ENCODE data around the gene IMPA2.

IMPA2 gene

GRCh38 chr18:12053289-12053688 is 72.0 kb downstream of the IMPA2 start:
- Histone ChIP-seq H3K9me3 (ENCODE audit: control insufficient read depth, insufficient read depth, low read depth, low read length) (no peaks in the 10 kb centered on the region), H3K27ac (ENCODE audit: extremely low read depth, low read depth, low read length) (no peak overlapping the region), H3K4me1 (ENCODE audit: control insufficient read depth, insufficient read depth, low read length) (no peaks in the 10 kb centered on the region), H3K36me3 (ENCODE audit: control insufficient read depth in 2 of 2, insufficient read depth in 1 of 2, low read length in 2 of 2) (no peaks in the 10 kb centered on the region), H3K4me3 (ENCODE audit: low read depth, low read length) (no peak overlapping the region)
- TF ChIP-seq ZNF610 (tag by site-specific recombination; IDR thresholded peaks at IDR 0.05; ENCODE audit: borderline replicate concordance): no peak
- no peak for TF ChIP-seq ZNF558 (tag by site-specific recombination; IDR thresholded peaks at IDR 0.05)
- TF ChIP-seq TRIM28 (IDR thresholded peaks at IDR 0.05; ENCODE audit: borderline replicate concordance, low read length): no peak
- TF ChIP-seq ZBTB49 (tag by site-specific recombination; IDR thresholded peaks at IDR 0.05; ENCODE audit: low read depth): no peak
- no peak for TF ChIP-seq YY2 (tag by site-specific recombination; IDR thresholded peaks at IDR 0.05)
- no peak for TF ChIP-seq ZBTB26 (tag by site-specific recombination; optimal IDR thresholded peaks at IDR 0.05)
- no peak for TF ChIP-seq ZNF175 (tag by site-specific recombination; IDR thresholded peaks at IDR 0.05)
- no peak for TF ChIP-seq ZNF214 (tag by site-specific recombination; IDR thresholded peaks at IDR 0.05; ENCODE audit: borderline replicate concordance)
- TF ChIP-seq ZNF768 (tag by site-specific recombination; IDR thresholded peaks at IDR 0.05): no peak
- no peak for TF ChIP-seq ZNF302 (tag by site-specific recombination; IDR thresholded peaks at IDR 0.05; ENCODE audit: low read depth)
- no peak for TF ChIP-seq KLF8 (tag by site-specific recombination; IDR thresholded peaks at IDR 0.05)
- TF ChIP-seq SP3 (tag by site-specific recombination; IDR thresholded peaks at IDR 0.05): no peak
- TF ChIP-seq ZNF830 (tag by site-specific recombination; IDR thresholded peaks at IDR 0.05; ENCODE audit: low read depth): no peak
- TF ChIP-seq ZNF792 (tag by site-specific recombination; IDR thresholded peaks at IDR 0.05): no peak
- no peak for TF ChIP-seq ZNF16 (tag by site-specific recombination; IDR thresholded peaks at IDR 0.05; ENCODE audit: low read depth)
- TF ChIP-seq ZNF24 (tag by site-specific recombination; IDR thresholded peaks at IDR 0.05): no peak
- ChIA-PET POLR2A (no interaction called here), CTCF (interaction anchor here (0.6 kb wide), 1 partner anchor 400 kb away, joined by 3 read pairs; no protein-coding TSS in a partner anchor)

- Histone ChIP-seq H3K4me3 (ENCODE audit: low read depth, low read length) (no peak overlapping the region), H3K9me3 (ENCODE audit: control insufficient read depth, insufficient read depth, low read depth, low read length) (no peaks in the 10 kb centered on the region), H3K27ac (ENCODE audit: extremely low read depth, low read depth, low read length) (no peak overlapping the region), H3K36me3 (ENCODE audit: control insufficient read depth in 2 of 2, insufficient read depth in 1 of 2, low read length in 2 of 2) (no peaks in the 10 kb centered on the region), H3K4me1 (ENCODE audit: control insufficient read depth, insufficient read depth, low read length) (no peaks in the 10 kb centered on the region)
- ChIA-PET CTCF (interaction anchor here (0.7 to 1.1 kb wide), 2 partner anchors 14 to 22 kb away, joined by 3 to 4 read pairs; no protein-coding TSS in a partner anchor), POLR2A (no interaction called here)
- no peak for TF ChIP-seq ZNF221 (tag by site-specific recombination; IDR thresholded peaks at IDR 0.05; ENCODE audit: borderline replicate concordance)
- TF ChIP-seq ZFP41 (tag by site-specific recombination; IDR thresholded peaks at IDR 0.05; ENCODE audit: borderline replicate concordance): no peak
- TF ChIP-seq ZFP3 (tag by site-specific recombination; IDR thresholded peaks at IDR 0.05; ENCODE audit: low read depth): no peak
- no peak for TF ChIP-seq PBX3 (CRISPR knock-in tag; IDR thresholded peaks at IDR 0.05)
Measured at GRCh38 chr18:12056034-12056883, 75.0 kb downstream of the IMPA2 start.

All from HEK293 (cell line).